ENCODE measurements around the gene RNF224.
A peak's percentile ranks its signal among the peaks of the same experiment; 100 is the strongest.

The RNF224 gene

GRCh38 chr9:137223078-137223970, 4.0 kb upstream of the RNF224 start:
- Histone ChIP-seq H3K36me3 (replicated peaks) (no peaks in the 10 kb centered on the region; the same call in 1 of the 2 replicates), H3K4me1 (peaks cover 11% of the 10 kb centered on the region), H3K4me3 (peak overlapping the region; percentile 84), H3K27me3 (ENCODE audit: low read depth) (no peaks in the 10 kb centered on the region), H3K9me3 (no peaks in the 10 kb centered on the region)
- in situ Hi-C loops (cut with MboI; ENCODE audit: low sequenced_read_pairs), result no loop called here
- DNase-seq (ENCODE audit: low spot score in 2 of 2), result peak; percentile 97 to 98

GRCh38 chr9:137224830-137225694, 2.2 kb upstream of the RNF224 start, which contains the start of gene CYSRT1:
Gene CYSRT1, plus strand, starts transcription at chr9:137225174. Its CDS starts 448 bp downstream, at chr9:137225622.
- no peak for DNase-seq (ENCODE audit: low spot score in 2 of 2)
- Histone ChIP-seq H3K27me3 (ENCODE audit: low read depth) (no peaks in the 10 kb centered on the region), H3K4me1 (peaks cover 11% of the 10 kb centered on the region), H3K36me3 (replicated peaks) (no peaks in the 10 kb centered on the region), H3K9me3 (no peaks in the 10 kb centered on the region), H3K4me3 (peak within 1 kb of the TSS; percentile 84)
- in situ Hi-C loops (cut with MboI; ENCODE audit: low sequenced_read_pairs), result loop anchor here (5.0 to 25.0 kb wide), 2 partner anchors 103 to 438 kb away; partner anchors contain the start of genes CCDC183 and TMEM141

GRCh38 chr9:137225699-137226331, 1.5 kb upstream of the RNF224 start:
- Histone ChIP-seq H3K4me3 (no peak overlapping the region), H3K27me3 (ENCODE audit: low read depth) (no peaks in the 10 kb centered on the region), H3K9me3 (no peaks in the 10 kb centered on the region), H3K36me3 (replicated peaks) (no peaks in the 10 kb centered on the region), H3K4me1 (peaks cover 11% of the 10 kb centered on the region)
- in situ Hi-C loops (cut with MboI; ENCODE audit: low sequenced_read_pairs), result loop anchor here (5.0 to 25.0 kb wide), 2 partner anchors 104 to 439 kb away; partner anchors contain the start of genes CCDC183 and TMEM141
- DNase-seq (ENCODE audit: low spot score in 2 of 2), result no peak

- DNase-seq (ENCODE audit: low spot score in 2 of 2), result no peak
- in situ Hi-C loops (cut with MboI; ENCODE audit: low sequenced_read_pairs), result loop anchor here (5.0 to 25.0 kb wide), 2 partner anchors 104 to 439 kb away; partner anchors contain the start of genes CCDC183 and TMEM141
These were observed 806 bp upstream of the RNF224 start for GRCh38 chr9:137226338-137227053.

DNA sequence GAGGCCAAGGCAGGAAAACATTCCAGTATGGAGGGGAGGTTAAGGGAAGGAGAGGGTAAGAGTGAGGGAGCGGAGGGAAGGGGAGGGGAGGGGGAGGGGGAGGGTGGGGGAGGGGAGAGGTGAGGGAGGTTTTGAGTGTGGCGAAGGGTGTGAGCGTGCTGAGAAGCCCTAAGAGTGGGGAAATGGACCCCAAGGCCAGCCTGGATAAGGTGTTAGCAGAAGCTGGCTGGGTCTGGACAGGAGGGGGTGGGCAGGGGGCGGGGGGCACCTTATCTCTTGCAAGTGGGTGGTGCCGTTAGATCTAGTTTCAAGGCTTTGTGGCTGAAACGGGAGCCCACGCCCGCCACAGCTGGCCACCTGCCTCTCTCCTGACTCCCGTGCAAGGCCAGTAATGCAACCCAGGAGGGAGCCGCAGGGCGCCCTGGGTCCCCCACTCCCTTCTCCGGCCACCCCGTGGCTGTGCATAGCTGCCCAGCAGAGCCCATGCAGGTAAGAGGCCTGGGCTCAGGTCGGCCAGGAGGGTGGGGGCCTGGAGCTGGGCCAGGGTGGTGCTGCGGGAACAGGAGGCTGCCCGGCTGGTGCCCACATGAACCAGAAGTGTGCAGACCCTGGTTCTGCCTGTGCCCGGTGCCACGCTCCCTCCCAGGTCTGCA, 677 bp downstream of the RNF224 start:
- no peaks in the 10 kb centered on the region for H3K27me3 ChIP-seq (ENCODE audit: low read depth)
- in situ Hi-C loops (cut with MboI; ENCODE audit: low sequenced_read_pairs), result loop anchor here (5.0 to 25.0 kb wide), 2 partner anchors 106 to 441 kb away; partner anchors contain the start of genes CCDC183 and TMEM141
- no peaks in the 10 kb centered on the region for H3K9me3 ChIP-seq
- H3K4me1 ChIP-seq, result peaks cover 6% of the 10 kb centered on the region
- no peaks in the 10 kb centered on the region for H3K36me3 ChIP-seq (replicated peaks)
- H3K4me3 ChIP-seq, result no peak overlapping the region
- no peak for DNase-seq (ENCODE audit: low spot score in 2 of 2)

More at GRCh38 chr9:137226338-137227053, 806 bp upstream of the RNF224 start:
- Histone ChIP-seq H3K4me1 (peaks cover 11% of the 10 kb centered on the region), H3K4me3 (no peak overlapping the region), H3K27me3 (ENCODE audit: low read depth) (no peaks in the 10 kb centered on the region), H3K9me3 (no peaks in the 10 kb centered on the region), H3K36me3 (replicated peaks) (no peaks in the 10 kb centered on the region)

GRCh38 chr9:137228506-137228967, 1.2 kb downstream of the RNF224 start:
- DNase-seq (ENCODE audit: low spot score in 2 of 2), result no peak
- no peaks in the 10 kb centered on the region for H3K27me3 ChIP-seq (ENCODE audit: low read depth)
- in situ Hi-C loops (cut with MboI; ENCODE audit: low sequenced_read_pairs), result loop anchor here (5.0 to 25.0 kb wide), 2 partner anchors 106 to 441 kb away; partner anchors contain the start of genes CCDC183 and TMEM141
- H3K9me3 ChIP-seq, result no peaks in the 10 kb centered on the region
- H3K36me3 ChIP-seq (replicated peaks), result no peaks in the 10 kb centered on the region
- H3K4me3 ChIP-seq, result no peak overlapping the region
- peaks cover 5% of the 10 kb centered on the region; the same call in 1 of the 2 replicates for H3K4me1 ChIP-seq

DNA sequence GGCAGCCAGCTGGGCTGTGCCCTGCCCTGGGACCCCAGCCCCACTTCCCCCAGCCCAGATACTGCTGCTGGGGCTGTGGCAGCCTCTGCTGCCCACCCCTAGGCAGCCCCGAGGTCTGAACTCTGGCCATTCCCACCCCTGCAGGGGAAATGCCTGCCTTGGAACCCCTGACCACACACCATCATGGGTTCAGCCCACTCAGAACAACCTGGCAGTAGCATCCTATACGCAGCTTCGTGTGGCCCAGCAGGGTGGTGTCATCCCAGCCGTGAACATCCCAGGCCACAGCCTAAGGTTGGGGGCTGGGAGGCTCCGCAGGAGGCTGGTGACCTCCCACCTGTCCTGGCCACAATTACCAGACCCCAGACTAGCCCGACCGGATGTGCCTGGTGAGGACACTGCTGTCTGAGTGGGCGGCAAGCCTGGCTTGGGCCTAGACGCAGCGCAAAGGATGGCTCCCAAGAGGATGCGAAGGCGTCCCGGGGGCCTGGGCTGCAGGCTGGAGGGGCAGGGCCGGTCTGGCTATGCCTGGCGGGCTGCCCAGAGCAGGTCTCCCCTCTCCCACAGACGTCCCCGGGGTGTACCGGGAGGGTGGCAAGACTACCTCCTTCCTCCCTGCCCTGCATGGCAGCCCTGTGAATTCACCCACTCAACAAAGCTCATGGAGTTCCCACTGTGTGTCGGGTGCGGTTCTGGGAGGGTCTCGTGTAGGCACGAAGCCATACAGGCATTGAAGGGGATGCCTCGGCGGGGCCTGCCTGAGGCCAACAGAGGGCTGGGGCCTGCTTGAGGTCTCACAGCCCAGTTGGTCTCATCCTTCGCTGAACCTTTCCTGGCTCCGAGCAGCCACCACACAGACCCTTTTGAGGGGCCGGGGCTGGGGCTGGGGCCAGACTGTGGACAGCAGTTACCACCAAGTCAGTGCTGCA, 1.9 kb downstream of the RNF224 start:
- no peaks in the 10 kb centered on the region; the same call in 1 of the 2 replicates for H3K4me1 ChIP-seq
- DNase-seq (ENCODE audit: low spot score in 2 of 2), result no peak

GRCh38 chr9:137229903-137230704, 2.8 kb downstream of the RNF224 start:
- no peaks in the 10 kb centered on the region for H3K36me3 ChIP-seq (replicated peaks)
- in situ Hi-C loops (cut with MboI; ENCODE audit: low sequenced_read_pairs), result loop anchor here (5.0 to 25.0 kb wide), 2 partner anchors 108 to 443 kb away; partner anchors contain the start of genes CCDC183 and TMEM141
- H3K9me3 ChIP-seq, result no peaks in the 10 kb centered on the region
- no peaks in the 10 kb centered on the region for H3K4me1 ChIP-seq
- DNase-seq (ENCODE audit: low spot score in 2 of 2), result no peak
- no peak overlapping the region for H3K4me3 ChIP-seq
- H3K27me3 ChIP-seq (ENCODE audit: low read depth), result no peaks in the 10 kb centered on the region

More for the DNA sequence above, 1.9 kb downstream of the RNF224 start:
- Histone ChIP-seq H3K9me3 (no peaks in the 10 kb centered on the region), H3K4me3 (no peak overlapping the region), H3K27me3 (ENCODE audit: low read depth) (no peaks in the 10 kb centered on the region), H3K36me3 (replicated peaks) (no peaks in the 10 kb centered on the region)
- in situ Hi-C loops (cut with MboI; ENCODE audit: low sequenced_read_pairs), result loop anchor here (5.0 to 25.0 kb wide), 2 partner anchors 107 to 442 kb away; partner anchors contain the start of genes CCDC183 and TMEM141

DNA sequence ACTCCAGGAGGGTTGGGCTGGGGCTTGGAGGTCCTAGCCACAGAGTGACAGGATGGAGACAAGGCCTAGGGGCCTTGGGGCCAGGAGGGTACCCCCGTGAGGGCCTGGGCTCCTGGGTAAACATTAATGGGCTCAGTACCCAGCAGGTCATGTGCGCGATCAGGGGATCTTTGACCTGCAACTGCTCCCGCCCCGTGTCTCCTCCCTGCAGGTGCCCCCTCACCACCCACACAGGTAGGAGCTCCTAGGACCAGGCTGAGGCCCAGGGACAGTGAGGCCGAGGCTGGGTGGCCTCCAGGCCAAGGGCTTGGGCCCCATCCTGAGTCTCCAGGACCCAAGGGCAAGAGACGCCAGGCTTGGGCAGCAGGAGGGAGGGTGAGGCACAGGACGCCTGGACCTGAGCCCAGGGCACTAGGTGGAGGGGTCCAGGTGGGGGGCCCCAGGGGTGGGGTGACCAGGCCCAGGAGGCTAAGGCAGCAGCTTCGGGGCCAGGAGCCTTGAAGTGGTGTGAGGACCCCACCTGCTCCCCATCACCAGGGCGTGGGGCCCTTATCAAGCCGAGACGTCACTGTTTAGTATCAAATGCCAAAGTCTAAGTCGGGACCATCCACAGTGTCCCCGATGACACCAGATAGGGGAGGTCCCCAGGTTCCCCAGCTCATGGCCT, 3.5 kb downstream of the RNF224 start, which contains the start of gene SLC34A3:
TSS of gene SLC34A3 (plus strand) at position 197 of the 667 bp plus-strand sequence. CDS start 802 bp downstream, outside the sequence.
- DNase-seq (ENCODE audit: low spot score in 2 of 2), result no peak
- H3K4me3 ChIP-seq, result no peak within 1 kb of the TSS
- H3K36me3 ChIP-seq (replicated peaks), result no peaks in the 10 kb centered on the region
- no peaks in the 10 kb centered on the region for H3K9me3 ChIP-seq
- in situ Hi-C loops (cut with MboI; ENCODE audit: low sequenced_read_pairs), result loop anchor here (25.0 kb wide), 1 partner anchor 444 kb away; the partner anchor contains the start of genes CCDC183 and TMEM141
- no peaks in the 10 kb centered on the region for H3K4me1 ChIP-seq
- H3K27me3 ChIP-seq (ENCODE audit: low read depth), result no peaks in the 10 kb centered on the region
